Fibroblast of pulmonary artery (primary cell): Measurements from ENCODE around the gene FRAS1.

Experiments used
- DNase-seq: peaks from one replicate; pipeline ENCODE4 v3.0.0-alpha.2; 2010; ENCODE audit warnings: low read depth
- H3K4me3 ChIP-seq: replicated peaks from 2 replicates; pipeline ENCODE4 v1.5.1; 2011; ENCODE audit warnings: low read depth, mild to moderate bottlenecking, control low read depth, low read length, moderate library complexity
- TF ChIP-seq, protein P1 (sequence below): IDR thresholded peaks from 2 replicates; pipeline ENCODE4 v1.5.1; 2011; ENCODE audit warnings: mild to moderate bottlenecking, control low read depth, low read length, inconsistent platforms; ENCODE audit errors: missing control alignments

FRAS1 gene

DNA sequence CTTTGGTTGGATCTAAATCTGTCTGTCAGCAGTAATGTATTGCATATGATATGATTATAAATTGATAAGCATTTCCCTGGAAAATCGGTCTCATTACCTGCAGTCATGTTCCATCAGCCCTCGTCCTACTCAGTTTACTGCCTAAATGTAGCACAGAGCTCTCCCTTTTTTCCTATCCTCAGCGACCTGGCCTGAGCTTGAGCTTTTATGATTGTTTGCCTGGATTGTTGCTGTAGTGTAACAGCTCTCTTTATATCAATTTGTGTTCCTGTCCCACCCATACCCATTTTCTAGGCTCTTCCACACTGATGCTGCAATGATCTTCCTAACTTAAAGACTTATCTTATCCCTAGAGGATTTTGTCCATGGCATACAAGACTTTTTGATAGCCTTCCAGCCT lies 95.7 kb downstream of the FRAS1 start:
- no peak for DNase-seq
- H3K4me3 ChIP-seq: no peak overlapping the region
- TF ChIP-seq, protein P1, sequence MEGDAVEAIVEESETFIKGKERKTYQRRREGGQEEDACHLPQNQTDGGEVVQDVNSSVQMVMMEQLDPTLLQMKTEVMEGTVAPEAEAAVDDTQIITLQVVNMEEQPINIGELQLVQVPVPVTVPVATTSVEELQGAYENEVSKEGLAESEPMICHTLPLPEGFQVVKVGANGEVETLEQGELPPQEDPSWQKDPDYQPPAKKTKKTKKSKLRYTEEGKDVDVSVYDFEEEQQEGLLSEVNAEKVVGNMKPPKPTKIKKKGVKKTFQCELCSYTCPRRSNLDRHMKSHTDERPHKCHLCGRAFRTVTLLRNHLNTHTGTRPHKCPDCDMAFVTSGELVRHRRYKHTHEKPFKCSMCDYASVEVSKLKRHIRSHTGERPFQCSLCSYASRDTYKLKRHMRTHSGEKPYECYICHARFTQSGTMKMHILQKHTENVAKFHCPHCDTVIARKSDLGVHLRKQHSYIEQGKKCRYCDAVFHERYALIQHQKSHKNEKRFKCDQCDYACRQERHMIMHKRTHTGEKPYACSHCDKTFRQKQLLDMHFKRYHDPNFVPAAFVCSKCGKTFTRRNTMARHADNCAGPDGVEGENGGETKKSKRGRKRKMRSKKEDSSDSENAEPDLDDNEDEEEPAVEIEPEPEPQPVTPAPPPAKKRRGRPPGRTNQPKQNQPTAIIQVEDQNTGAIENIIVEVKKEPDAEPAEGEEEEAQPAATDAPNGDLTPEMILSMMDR: no peak

DNA sequence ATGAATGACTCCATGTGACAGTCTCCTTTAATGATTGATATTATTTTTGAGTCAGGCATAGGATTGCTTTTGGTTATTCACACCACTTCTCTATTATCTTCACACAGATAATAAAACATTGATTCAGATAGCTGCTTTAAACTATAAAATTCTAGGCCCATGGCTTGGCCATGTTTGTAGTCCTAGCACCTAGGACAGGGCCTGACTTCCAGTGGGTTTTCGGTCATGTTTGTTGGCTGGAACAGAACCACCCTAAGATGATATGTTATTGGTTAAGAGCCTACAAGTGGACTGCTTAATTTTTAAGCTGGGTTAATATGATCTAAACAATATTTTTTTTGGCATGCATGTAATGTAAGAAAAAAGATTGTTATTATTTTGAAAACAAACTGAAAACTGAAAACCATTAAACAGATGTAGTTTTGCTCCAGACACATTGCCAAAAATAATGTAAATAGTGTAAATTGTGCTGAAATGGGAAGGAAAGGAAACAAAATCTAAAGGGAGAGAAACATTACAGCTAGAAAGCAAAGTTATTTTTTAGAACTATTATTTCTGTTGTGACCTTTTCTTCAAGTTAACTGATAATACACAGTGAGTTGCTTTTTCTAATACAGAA lies 98.0 kb downstream of the FRAS1 start:
- no peak for DNase-seq
- H3K4me3 ChIP-seq: no peak overlapping the region
- TF ChIP-seq, protein P1: no peak

DNA sequence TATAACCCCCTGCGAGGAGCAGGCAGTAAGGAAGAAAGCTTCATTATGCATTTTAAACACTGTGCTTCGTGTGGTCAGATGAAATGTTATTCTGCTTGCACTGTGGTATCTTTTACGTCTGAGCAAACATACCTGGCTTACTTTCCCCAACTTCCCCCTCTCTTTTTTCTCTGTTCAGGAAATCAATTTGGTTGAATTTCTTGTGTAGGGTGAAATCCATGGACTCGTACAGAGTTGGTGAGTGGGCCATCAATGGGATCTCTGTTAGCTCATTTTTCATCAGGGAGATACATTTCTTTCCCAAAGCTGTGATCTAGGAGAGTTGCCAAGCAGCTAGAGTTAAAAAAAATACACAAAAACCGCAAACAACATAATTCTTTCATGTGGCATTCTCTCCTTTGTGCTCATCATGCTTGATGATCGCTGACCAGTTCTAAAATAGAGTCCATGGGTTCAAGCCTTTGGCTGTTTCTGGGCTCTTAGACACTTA lies 98.5 kb downstream of the FRAS1 start:
- TF ChIP-seq, protein P1: no peak
- no peak for DNase-seq
- no peak overlapping the region for H3K4me3 ChIP-seq

DNA sequence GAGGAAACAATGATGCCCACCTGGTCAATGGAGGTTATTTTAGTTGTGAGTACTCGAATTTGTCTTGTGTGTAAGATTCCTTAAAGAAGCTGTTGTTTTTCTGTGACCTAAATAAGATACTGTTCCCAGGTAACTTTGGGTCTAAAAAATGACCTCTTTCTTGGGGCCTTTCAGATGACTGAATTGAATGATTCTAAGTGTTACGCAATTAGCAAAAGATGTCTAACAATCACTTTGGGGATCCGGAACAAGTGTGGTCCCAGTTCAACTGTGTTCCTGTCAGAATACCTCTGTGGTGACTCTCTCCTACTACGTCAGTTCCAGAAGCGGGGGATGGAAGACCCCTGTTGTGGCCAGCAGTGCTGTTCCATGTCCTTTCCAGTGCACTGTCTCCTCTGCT lies 99.4 kb downstream of the FRAS1 start:
- DNase-seq: no peak
- H3K4me3 ChIP-seq: no peak overlapping the region
- TF ChIP-seq, protein P1: no peak

DNA sequence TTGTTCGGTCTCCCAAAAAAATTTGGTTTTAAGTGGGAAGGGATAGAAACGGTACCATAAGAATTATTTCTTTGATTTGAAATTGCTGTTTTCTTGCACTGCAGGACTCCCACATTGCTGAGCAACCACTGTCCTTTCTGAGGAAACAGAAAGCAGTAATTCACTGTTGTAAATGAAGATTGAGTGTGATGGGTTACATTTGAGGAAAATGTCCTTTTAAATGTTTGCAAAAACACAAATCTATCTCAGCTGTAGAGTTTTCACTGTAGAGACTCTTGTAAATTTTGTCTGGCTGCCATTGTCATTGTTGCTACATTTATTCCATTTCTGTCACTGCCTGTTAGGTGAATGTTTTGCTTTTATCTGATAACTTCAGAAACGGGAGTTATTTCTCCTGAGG lies 105.2 kb downstream of the FRAS1 start:
- H3K4me3 ChIP-seq: no peak overlapping the region
- no peak for DNase-seq
- TF ChIP-seq, protein P1: no peak

DNA sequence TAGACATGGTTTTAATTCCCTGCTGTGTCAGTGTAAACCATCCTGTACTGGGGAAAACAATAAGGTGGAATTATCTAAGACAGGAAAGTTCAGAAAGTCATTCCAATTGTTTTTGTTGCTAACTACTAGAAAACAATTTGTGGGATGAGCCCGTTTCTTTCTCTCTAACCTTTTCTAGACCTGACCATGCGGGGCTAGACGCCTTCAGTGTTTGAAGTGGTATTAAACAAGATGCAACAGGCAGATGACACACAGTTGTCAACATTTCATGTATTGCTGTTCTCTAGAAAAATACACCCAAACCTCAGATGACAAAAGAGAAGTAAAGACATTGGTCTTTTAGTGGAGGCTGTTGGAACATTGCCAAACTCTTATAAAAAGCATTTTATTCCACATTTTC lies 105.7 kb downstream of the FRAS1 start:
- TF ChIP-seq, protein P1: no peak
- no peak for DNase-seq
- H3K4me3 ChIP-seq: no peak overlapping the region

DNA sequence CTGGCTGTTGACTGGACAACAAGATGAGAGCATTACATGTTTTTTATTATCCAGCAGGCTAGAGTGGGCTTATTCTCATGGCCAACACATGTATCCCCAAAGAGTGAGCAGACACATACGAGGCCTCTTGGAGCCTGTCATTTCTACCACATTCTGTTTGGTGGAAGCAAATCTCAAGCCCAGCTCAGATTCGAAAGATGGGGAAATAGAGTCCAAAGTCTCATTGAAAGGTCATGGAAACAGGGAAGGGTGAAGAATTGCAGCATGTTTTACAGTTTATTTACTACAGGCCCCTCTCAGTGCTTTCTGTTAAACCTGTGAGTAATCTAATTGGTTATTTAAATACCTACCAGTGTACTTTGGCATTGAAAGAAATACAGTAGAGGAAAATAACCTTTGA lies 108.6 kb downstream of the FRAS1 start:
- no peak overlapping the region for H3K4me3 ChIP-seq
- no peak for DNase-seq
- TF ChIP-seq, protein P1: no peak
